Neural progenitor cell (in vitro differentiated cells): ENCODE results near the gene MIDN. TPM values are rescaled to one million over a fixed set of nuclear protein-coding genes. Genes with fewer than 3 reads are reported as not detected.
A peak's percentile ranks its signal among the peaks of the same experiment; 100 is the strongest.

Experiments used
- DNase-seq: peaks from one replicate; pipeline ENCODE4 v3.0.0-alpha.2; 2016; ENCODE audit warnings: low spot score
- H2AFZ ChIP-seq: fragments of 200-600 bp; sonication (generic); replicated peaks from 2 replicates; pipeline ENCODE4 v1.6.1; 2016; ENCODE audit warnings: antibody characterized with exemption
- H3F3A ChIP-seq: fragments of 200-600 bp; sonication (generic); 2 replicates; pipeline ENCODE4 v1.6.1; 2016; ENCODE audit warnings: antibody characterized with exemption, low read depth
- H3K27ac ChIP-seq: fragments of 200-600 bp; sonication (generic); 2 replicates; pipeline ENCODE4 v1.5.1; 2016; ENCODE audit warnings: mild to moderate bottlenecking
- H3K27me3 ChIP-seq: fragments of 200-600 bp; sonication (generic); 2 replicates; pipeline ENCODE4 v1.6.1; 2016; ENCODE audit warnings: mild to moderate bottlenecking, moderate library complexity
- H3K36me3 ChIP-seq: fragments of 200-600 bp; sonication (generic); 2 replicates; pipeline ENCODE4 v1.5.1; 2016
- H3K4me1 ChIP-seq: fragments of 200-600 bp; sonication (generic); 2 replicates; pipeline ENCODE4 v1.6.1; 2016; ENCODE audit warnings: mixed run types
- H3K4me2 ChIP-seq: fragments of 200-600 bp; sonication (generic); 2 replicates; pipeline ENCODE4 v1.6.1; 2016
- H3K4me3 ChIP-seq: fragments of 200-600 bp; sonication (generic); 2 replicates; pipeline ENCODE4 v1.5.1; 2016
- H3K79me2 ChIP-seq: fragments of 200-600 bp; sonication (generic); 2 replicates; pipeline ENCODE4 v1.6.1; 2016; ENCODE audit warnings: low read depth
- H3K9ac ChIP-seq: fragments of 200-600 bp; sonication (generic); 2 replicates; pipeline ENCODE4 v1.6.1; 2016
- H3K9me3 ChIP-seq: fragments of 200-600 bp; sonication (generic); 2 replicates; pipeline ENCODE4 v1.5.1; 2016; ENCODE audit warnings: low read depth
- H4K20me1 ChIP-seq: fragments of 200-600 bp; sonication (generic); 2 replicates; pipeline ENCODE4 v1.6.1; 2016; ENCODE audit warnings: low read depth
- H3K27ac Mint-ChIP-seq: 3 replicates; pipeline ENCODE4 v1.8.0; 2021; ENCODE audit warnings: mixed read lengths
- H3K27me3 Mint-ChIP-seq: 2 replicates; pipeline ENCODE4 v1.8.0; 2022; ENCODE audit warnings: low read depth, mild to moderate bottlenecking, inconsistent platforms, moderate library complexity, mixed read lengths; ENCODE audit not compliant: insufficient read depth
- H3K36me3 Mint-ChIP-seq: 3 replicates; pipeline ENCODE4 v1.8.0; 2021; ENCODE audit warnings: mixed read lengths
- H3K4me1 Mint-ChIP-seq: 3 replicates; pipeline ENCODE4 v1.8.0; 2021; ENCODE audit warnings: mixed read lengths
- H3K4me3 Mint-ChIP-seq: 3 replicates; pipeline ENCODE4 v1.8.0; 2021; ENCODE audit warnings: mild to moderate bottlenecking, moderate library complexity, mixed read lengths
- H3K9me3 Mint-ChIP-seq: 3 replicates; pipeline ENCODE4 v1.8.0; 2020; ENCODE audit warnings: mixed read lengths
- CTCF ChIP-seq: fragments of 200-600 bp; sonication (generic); IDR thresholded peaks from 2 replicates; pipeline ENCODE4 v1.5.1; 2017; ENCODE audit warnings: antibody characterized with exemption, mild to moderate bottlenecking
- EZH2 ChIP-seq: fragments of 200-600 bp; sonication (generic); IDR thresholded peaks from 2 replicates; pipeline ENCODE4 v1.6.1; 2017; ENCODE audit warnings: antibody characterized with exemption, mild to moderate bottlenecking, moderate library complexity
- EZH2phosphoT487 ChIP-seq: fragments of 200-600 bp; sonication (generic); IDR thresholded peaks from 2 replicates; pipeline ENCODE4 v1.6.1; 2017; ENCODE audit warnings: antibody characterized with exemption
- total RNA-seq: library from RNA; depleted of rRNA; stranded (reverse); fragments of >200 nt; gene quantifications from 2 replicates; pipeline ENCODE4 v1.2.3, GENCODE V29; 2015; ENCODE audit warnings: low replicate concordance

Gene MIDN
- total RNA-seq, 1 donor from 2014 or later: 16.1 TPM

DNA sequence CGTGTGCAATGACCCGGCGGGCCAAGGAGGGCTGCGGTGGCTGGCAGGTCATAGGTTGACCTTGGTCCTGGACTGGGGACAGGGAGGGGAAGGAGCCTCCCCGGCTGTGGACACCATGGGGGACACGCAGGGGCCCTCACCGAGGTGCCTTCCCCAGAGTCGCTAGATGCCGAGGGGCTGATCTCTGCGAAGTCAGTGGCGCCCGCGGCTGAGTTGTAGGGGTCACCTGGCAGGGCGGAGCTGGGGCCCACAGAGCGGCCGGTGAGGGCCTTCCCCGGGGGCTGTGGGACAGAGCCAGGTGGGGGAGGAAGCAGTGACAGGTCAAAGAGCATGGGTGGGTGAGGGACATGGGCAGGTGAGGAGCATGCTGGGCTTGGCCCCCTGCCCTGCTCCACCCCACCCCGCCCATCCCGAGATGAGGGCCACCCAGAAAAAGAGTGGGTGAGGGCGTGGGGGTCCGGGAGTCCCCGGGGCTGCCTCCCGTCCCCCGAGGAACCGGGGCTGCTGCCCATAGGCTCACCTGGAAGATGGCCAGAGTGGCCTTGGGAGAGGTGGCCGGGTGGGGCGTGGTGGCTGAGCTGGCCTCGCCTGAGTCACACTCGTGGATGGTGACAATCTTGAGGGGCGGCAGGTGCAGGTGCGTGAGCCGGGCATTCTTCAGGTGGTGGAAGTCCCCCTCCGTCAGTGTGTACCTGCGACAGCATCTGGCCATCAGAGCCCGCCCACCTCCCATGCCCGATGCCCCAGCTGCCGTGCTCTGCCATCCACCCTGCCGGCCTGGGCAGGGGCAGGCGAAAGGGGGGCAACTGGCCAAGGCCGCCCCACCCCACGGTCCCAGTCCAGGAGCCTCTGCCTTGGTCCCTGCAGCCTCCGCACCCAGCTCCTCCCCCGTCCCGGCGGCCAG is 14.1 kb upstream of the MIDN start:
- Mint-ChIP-seq H3K4me3 (no peak overlapping the region), H3K36me3 (no peaks in the 10 kb centered on the region), H3K27me3 (peaks cover 11% of the 10 kb centered on the region), H3K9me3 (no peaks in the 10 kb centered on the region), H3K27ac (no peak overlapping the region), H3K4me1 (peaks cover 18% of the 10 kb centered on the region)
- no peaks in the 10 kb centered on the region for H3K36me3 ChIP-seq
- no peak overlapping the region for H3K27ac ChIP-seq
- no peaks in the 10 kb centered on the region for H3K9me3 ChIP-seq
- peaks cover 12% of the 10 kb centered on the region for H3K79me2 ChIP-seq
- H2AFZ ChIP-seq: no peak overlapping the region
- H4K20me1 ChIP-seq: peaks cover 19% of the 10 kb centered on the region
- H3K4me1 ChIP-seq: peaks cover 4% of the 10 kb centered on the region
- no peak overlapping the region for H3K9ac ChIP-seq
- H3K27me3 ChIP-seq: no peaks in the 10 kb centered on the region
- H3F3A ChIP-seq: peaks cover 17% of the 10 kb centered on the region
- no peak overlapping the region for H3K4me3 ChIP-seq
- no peak overlapping the region for H3K4me2 ChIP-seq
- no peak for TF ChIP-seq EZH2phosphoT487
- DNase-seq: no peak

DNA sequence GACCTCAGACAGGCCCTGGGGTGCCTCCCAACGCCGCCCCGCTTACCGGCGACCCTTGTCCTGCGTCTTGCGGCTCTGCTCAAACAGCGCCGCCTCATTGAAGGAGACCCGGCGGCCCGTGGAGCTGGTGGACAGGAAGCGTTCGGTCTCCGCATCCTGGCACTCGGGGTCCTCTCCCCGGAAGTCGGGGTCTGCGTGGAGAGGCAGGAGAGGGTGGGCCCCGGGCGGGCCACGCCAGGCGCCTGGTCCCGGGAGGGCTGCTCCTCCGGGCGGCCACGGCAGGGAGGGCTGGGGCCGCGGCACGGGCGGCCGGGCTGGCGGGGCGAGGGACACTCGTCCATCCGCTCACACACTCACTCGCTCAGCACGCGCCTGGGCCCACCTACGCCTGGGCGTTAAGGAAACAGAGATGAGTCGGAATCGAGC is 13.4 kb upstream of the MIDN start:
- H3K4me1 ChIP-seq: peaks cover 8% of the 10 kb centered on the region
- Mint-ChIP-seq H3K9me3 (no peaks in the 10 kb centered on the region), H3K36me3 (no peaks in the 10 kb centered on the region)

DNA sequence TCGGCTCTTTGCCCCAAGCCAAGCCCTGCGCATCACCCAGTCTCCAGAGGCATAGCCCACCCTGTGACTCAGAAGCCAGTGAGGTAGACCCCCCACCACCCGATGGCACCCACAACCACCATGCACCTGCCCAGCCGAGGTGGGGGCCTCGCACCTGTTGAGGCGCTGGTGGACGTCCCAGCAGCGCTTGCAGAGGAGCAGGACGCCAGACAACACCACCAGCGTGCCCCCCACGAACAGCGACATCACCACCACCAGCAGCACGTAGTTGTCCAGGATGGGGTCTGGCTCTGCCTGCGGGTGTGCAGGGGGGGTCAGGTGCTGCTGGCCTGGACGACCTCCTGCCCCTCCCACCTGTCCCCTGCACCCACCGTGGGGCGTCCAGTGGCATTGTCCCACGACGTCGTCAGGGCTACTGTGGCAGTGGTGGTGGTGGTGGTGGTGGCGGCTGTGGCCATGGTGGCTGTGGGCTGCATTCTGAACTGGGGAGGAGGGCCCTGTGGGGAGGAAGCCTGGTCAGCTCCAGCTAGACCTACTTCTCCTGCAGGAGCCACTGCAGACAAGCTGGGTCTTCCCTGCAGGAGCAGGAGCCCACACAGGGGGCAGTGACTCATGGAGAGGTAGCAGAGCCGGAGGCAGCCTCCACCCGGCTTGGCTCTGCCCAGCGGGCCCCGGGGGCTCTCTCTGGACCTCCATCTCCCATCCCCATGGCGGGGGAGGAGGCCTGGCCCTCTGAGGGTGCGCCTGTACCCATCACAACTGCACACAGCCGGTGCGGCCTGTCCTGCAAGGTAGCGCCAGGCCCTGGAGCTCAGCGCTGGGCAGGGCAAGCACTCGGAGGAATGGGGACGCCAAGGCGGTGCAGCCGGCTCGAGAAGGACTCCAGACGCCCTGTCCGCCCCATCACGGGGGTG is 12.5 kb upstream of the MIDN start:
- DNase-seq: no peak
- Mint-ChIP-seq H3K4me3 (peak overlapping the region; percentile 77), H3K9me3 (no peaks in the 10 kb centered on the region), H3K36me3 (no peaks in the 10 kb centered on the region), H3K27ac (no peak overlapping the region), H3K27me3 (peaks cover 12% of the 10 kb centered on the region), H3K4me1 (peaks cover 26% of the 10 kb centered on the region)
- Histone ChIP-seq H3K9ac (no peak overlapping the region), H3K36me3 (no peaks in the 10 kb centered on the region), H2AFZ (no peak overlapping the region), H3K79me2 (peaks cover 12% of the 10 kb centered on the region), H3F3A (peaks cover 25% of the 10 kb centered on the region), H3K27ac (no peak overlapping the region), H3K4me2 (peak overlapping the region; percentile 89), H3K9me3 (no peaks in the 10 kb centered on the region), H3K27me3 (peaks cover 5% of the 10 kb centered on the region), H3K4me3 (peak overlapping the region; percentile 75), H3K4me1 (peaks cover 9% of the 10 kb centered on the region), H4K20me1 (peaks cover 14% of the 10 kb centered on the region)
- TF ChIP-seq CTCF (no peak), EZH2 (no peak), EZH2phosphoT487 (no peak)

More for the DNA sequence above, 13.4 kb upstream of the MIDN start:
- Histone ChIP-seq H3F3A (peaks cover 23% of the 10 kb centered on the region), H3K9ac (no peak overlapping the region), H3K79me2 (peaks cover 12% of the 10 kb centered on the region), H3K27me3 (no peaks in the 10 kb centered on the region), H3K36me3 (no peaks in the 10 kb centered on the region), H4K20me1 (peaks cover 19% of the 10 kb centered on the region), H2AFZ (no peak overlapping the region), H3K9me3 (no peaks in the 10 kb centered on the region), H3K4me2 (no peak overlapping the region), H3K27ac (no peak overlapping the region), H3K4me3 (no peak overlapping the region)
- peaks cover 12% of the 10 kb centered on the region for H3K27me3 Mint-ChIP-seq
- H3K4me3 Mint-ChIP-seq: no peak overlapping the region
- peaks cover 22% of the 10 kb centered on the region for H3K4me1 Mint-ChIP-seq
- no peak overlapping the region for H3K27ac Mint-ChIP-seq
- TF ChIP-seq CTCF (no peak), EZH2 (no peak), EZH2phosphoT487 (no peak)
- no peak for DNase-seq
